NCI-H1092 (cell line): Measurements from ENCODE around the gene FLT3LG.

Experiments
- DNase-seq: peaks from one replicate; lab custom pipeline; 2025; lab: John Stamatoyannopoulos, UW

FLT3LG gene

GRCh38 chr19:49489601-49490167, 15.7 kb downstream of the FLT3LG start:
- DNase-seq: no peak

DNA sequence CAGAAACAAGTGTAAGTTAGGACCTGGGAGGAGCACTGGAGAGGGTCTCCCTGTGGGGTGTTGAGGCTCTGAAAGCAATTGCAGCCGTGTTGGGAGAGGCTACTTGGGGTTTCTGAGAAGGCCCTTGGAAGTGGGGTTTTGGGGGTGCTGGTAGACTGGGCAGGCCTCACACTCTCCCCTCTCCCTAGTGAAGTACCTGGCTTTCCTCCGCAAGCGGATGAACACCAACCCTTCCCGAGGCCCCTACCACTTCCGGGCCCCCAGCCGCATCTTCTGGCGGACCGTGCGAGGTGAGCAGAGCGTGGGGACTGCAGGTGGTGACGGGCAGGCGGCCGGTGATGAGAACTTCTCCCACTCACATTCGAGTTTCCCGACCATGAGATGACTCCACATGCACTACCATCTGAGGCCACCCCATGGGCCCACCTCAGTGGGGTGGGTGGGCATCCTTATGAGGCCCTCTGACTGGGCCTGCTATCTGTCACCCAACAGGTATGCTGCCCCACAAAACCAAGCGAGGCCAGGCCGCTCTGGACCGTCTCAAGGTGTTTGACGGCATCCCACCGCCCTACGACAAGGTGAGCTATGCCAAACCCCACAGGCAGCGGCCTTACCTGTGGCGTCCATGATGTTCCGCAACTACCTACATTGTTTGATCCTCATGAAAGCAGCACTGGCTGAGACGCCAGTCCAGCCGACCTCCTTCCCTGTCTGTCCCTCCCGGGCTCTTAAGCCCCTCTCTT, 16.4 kb downstream of the FLT3LG start:
- DNase-seq: no peak

GRCh38 chr19:49491030-49491803, 17.2 kb downstream of the FLT3LG start:
- no peak for DNase-seq

- no peak for DNase-seq
Observed at GRCh38 chr19:49491804-49492572, 18.0 kb downstream of the FLT3LG start.

DNA sequence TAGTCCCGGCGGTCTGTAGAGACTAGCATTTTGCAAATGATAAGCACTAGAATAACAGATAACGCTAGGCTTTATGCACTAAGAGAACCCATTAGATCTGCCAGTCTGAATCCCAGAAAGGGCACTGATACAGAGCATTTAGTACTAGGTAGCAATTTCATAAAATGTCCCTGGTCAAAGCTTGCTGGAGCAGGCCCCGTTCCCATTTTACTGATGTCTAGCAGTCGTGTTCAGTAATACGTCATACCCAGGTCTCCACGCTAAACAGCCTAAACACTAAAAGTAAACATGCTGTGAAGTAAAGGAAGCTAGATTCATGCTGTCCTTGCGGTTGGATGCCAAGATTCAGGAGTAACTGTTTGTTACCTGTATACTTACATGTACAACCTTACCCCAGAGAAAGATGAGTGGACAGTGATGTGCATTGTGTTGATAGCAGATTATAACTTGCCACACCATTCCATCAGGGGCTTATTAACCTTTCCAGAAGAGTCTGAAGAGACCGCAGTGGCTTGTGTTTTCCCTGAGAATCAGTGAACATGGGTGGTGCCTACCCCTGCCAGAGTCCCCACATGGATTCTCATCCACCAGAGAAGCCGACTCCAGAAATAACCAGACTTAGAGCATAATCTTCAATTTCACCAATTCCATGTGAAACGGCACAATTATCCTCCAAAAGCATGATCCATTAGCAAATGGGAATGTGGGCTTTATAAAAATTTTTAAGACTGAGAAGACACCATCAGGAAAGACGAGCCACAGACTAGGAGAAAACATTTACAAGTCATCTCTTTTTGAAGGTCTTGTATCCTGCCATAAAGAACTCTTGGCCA, 18.8 kb downstream of the FLT3LG start:
- DNase-seq: no peak

DNA sequence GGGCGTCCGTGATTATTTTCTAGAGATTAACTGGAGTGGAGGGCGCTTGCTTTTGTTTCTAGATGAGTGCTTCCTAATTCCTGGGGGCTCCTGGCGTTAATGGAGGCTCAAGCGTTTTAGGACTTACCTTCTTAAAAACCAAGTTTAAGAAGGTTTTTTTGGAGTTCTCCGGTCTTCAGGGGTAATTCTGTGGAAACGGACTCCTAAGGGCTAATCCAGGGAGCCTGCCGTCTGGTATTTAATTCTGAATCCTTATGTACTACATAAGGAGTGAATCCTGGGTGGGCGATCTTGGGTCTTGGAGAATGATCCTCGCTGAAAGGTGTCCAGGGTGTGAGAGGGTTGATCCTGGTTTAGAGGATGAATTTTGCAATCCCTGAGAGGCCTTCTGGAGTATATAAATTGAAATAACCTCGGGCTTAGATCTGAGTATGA, 22.6 kb downstream of the FLT3LG start:
- no peak for DNase-seq

DNA sequence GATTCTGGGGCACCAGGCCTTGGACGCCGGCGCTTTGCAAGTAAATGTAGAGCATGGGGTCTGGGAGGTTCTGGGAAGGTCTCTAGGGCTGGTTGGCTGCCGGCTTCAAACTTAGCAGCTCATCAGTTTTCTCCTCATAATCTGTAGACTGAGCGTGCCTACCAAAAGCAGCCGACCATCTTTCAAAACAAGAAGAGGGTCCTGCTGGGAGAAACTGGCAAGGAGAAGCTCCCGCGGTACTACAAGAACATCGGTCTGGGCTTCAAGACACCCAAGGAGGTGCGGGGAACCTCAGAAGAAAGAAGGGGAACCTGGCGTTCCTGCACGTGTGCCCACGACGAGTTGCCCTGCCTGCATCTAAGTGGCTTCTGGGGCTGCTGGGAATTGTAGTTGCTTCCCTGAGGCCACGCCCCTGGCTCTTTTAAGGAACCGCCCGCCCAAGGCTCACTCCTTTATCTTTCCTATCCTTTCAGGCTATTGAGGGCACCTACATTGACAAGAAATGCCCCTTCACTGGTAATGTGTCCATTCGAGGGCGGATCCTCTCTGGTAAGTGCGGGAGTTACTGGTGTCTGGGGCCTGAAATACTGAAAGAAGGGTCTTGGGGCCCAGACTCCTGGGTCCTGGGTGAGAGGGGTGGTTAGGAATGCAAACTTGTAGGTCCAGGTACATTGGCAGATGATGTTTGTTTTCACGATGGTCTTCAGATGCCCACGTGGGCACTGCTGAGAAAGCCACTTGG, 23.2 kb downstream of the FLT3LG start:
- DNase-seq: no peak

DNA sequence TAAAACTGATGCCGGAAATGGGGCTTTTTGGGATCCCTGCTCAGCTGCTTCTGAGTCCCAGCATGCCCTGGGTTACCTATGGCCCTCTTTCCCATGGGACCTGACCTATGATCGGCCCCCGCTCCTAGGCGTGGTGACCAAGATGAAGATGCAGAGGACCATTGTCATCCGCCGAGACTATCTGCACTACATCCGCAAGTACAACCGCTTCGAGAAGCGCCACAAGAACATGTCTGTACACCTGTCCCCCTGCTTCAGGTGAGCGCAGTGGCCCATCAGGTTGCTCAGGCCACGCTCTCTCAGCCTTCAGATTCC, 23.7 kb downstream of the FLT3LG start:
- DNase-seq: no peak

- DNase-seq: no peak
Observed at GRCh38 chr19:49498475-49498874, 24.5 kb downstream of the FLT3LG start.

- no peak for DNase-seq
Observed at GRCh38 chr19:49499030-49499670, 25.1 kb downstream of the FLT3LG start.

- DNase-seq: peak; percentile 12
Observed at GRCh38 chr19:49502866-49503581, 29.0 kb downstream of the FLT3LG start.

GRCh38 chr19:49503582-49503962, 29.6 kb downstream of the FLT3LG start:
- DNase-seq: no peak

- DNase-seq: no peak
Observed at GRCh38 chr19:49506575-49507105, 32.6 kb downstream of the FLT3LG start.

DNA sequence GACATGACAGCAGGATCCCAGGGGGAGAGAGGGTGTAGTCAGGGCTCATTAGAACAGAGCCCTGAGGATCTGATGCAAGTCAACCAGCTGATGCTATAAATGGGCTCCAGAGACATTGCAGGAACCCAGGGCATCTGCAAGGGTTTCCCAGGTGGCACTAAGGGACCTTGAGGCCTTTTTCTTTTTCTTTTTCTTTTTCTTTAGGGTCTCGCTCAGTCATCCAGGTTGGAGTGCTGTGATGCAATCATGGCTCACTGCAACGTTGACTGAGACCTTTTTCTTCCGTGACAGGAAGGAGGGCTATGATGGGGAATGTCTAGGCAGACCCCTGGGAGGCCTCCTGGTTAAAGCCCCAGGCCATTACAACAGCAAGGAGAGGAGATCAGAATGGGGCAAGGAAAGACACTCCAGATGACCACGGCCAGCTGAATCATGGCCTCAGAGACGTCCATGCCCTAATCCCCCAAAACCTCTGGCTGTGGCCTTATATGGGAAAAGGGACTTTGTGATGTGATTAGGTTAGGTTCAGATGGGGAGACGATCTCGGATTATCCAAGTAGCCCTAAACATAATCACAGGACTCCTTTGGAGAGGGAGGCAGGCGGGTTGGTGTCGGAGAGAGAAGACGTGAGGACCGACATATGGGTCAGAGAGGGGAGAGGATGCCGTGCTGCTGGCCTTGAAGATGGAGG, 33.9 kb downstream of the FLT3LG start:
- DNase-seq: no peak

- no peak for DNase-seq
Observed at GRCh38 chr19:49512970-49513745, 39.1 kb downstream of the FLT3LG start.

- no peak for DNase-seq
Observed at GRCh38 chr19:49513746-49514118, 39.7 kb downstream of the FLT3LG start.

DNA sequence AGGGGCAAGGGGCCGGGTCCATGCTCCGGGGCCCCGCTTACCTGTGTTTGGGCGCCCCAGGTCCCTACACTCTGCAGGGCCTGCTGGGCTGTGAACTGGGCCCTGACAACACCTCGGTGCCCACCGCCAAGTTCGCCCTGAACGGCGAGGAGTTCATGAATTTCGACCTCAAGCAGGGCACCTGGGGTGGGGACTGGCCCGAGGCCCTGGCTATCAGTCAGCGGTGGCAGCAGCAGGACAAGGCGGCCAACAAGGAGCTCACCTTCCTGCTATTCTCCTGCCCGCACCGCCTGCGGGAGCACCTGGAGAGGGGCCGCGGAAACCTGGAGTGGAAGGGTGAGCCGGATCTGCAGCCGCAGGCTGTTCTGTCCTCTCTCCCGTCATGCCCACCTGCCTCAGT, 40.1 kb downstream of the FLT3LG start:
- no peak for DNase-seq

GRCh38 chr19:49515767-49516166, 41.8 kb downstream of the FLT3LG start:
- DNase-seq: no peak
